Forelimb muscle (tissue), 1 donor: ENCODE results near the gene CCL13. TPM values are rescaled to one million over a fixed set of nuclear protein-coding genes. Genes with fewer than 3 reads are reported as not detected.

Experiments
- DNase-seq: peaks from one replicate; pipeline ENCODE4 v3.0.0-alpha.2; 2013; ENCODE audit warnings: low read depth
- polyA plus RNA-seq: library from polyadenylated mRNA; unstranded; fragments of 120-200 nt; gene quantifications from one replicate; pipeline ENCODE4 v1.2.1, GENCODE V29; 2013; ENCODE audit not compliant: insufficient read length

CCL13 gene
- polyA plus RNA-seq, 1 donor, result 1.6 TPM

- DNase-seq, result no peak
These were observed 6.9 kb downstream of the CCL13 start, which contains the start of gene CCL1 for GRCh38 chr17:34363183-34363661. CCL1 (minus strand) TSS chr17:34363233; CDS start chr17:34363161, 72 bp downstream.

- DNase-seq, result no peak
These were observed 8.5 kb downstream of the CCL13 start for GRCh38 chr17:34364751-34365150.

GRCh38 chr17:34365340-34365739, 9.1 kb downstream of the CCL13 start:
- no peak for DNase-seq

- DNase-seq, result no peak
These were observed 9.7 kb downstream of the CCL13 start for GRCh38 chr17:34366010-34366409.

- no peak for DNase-seq
These were observed 10.3 kb downstream of the CCL13 start for GRCh38 chr17:34366529-34367107.

- DNase-seq, result no peak
These were observed 11.4 kb downstream of the CCL13 start for GRCh38 chr17:34367486-34368195.

GRCh38 chr17:34368196-34368945, 12.1 kb downstream of the CCL13 start:
- DNase-seq, result no peak

- no peak for DNase-seq
These were observed 12.7 kb downstream of the CCL13 start for GRCh38 chr17:34368946-34369500.

GRCh38 chr17:34369571-34369970, 13.3 kb downstream of the CCL13 start:
- no peak for DNase-seq

- DNase-seq, result no peak
These were observed 14.2 kb downstream of the CCL13 start for GRCh38 chr17:34370376-34370996.

- DNase-seq, result no peak
These were observed 14.7 kb downstream of the CCL13 start for GRCh38 chr17:34370997-34371395.

GRCh38 chr17:34371405-34372100, 15.3 kb downstream of the CCL13 start:
- DNase-seq, result no peak

GRCh38 chr17:34374457-34374856, 18.2 kb downstream of the CCL13 start:
- DNase-seq, result no peak

GRCh38 chr17:34375426-34375997, 19.2 kb downstream of the CCL13 start:
- DNase-seq, result no peak

- no peak for DNase-seq
These were observed 21.0 kb downstream of the CCL13 start for GRCh38 chr17:34377078-34377823.

GRCh38 chr17:34378664-34379101, 22.4 kb downstream of the CCL13 start:
- DNase-seq, result no peak

- no peak for DNase-seq
These were observed 23.6 kb downstream of the CCL13 start for GRCh38 chr17:34379868-34380267.

GRCh38 chr17:34382621-34383124, 26.4 kb downstream of the CCL13 start:
- DNase-seq, result no peak

- no peak for DNase-seq
These were observed 26.9 kb downstream of the CCL13 start for GRCh38 chr17:34383216-34383615.

GRCh38 chr17:34384271-34384670, 28.0 kb downstream of the CCL13 start:
- no peak for DNase-seq
